ENCODE data around the gene CRB3.

CRB3 gene

DNA sequence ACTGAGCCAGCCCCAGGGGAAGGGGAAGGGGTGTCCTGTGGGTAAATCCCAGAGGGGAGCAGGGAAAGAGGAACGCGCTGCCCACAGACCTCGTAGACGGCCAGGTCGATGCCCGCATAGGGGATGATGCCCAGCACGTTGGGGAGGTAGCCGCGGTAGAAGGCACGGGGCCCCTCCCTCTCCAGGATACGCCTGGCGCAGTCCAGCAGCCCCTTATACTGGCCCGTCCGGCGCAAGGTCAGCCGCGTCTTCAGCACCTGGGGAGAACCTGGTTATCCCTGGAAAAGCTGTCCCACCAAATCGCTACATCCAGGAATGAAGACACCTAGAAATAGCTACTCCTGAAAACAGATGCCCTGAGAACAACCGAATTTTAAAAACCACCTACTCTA, 11.9 kb upstream of the CRB3 start:
- Histone ChIP-seq H3K9me2 (replicated peaks; ENCODE audit: insufficient read depth, low read length) (no peaks in the 10 kb centered on the region), H3K9ac (ENCODE audit: low read length) (no peak overlapping the region), H4K20me1 (ENCODE audit: insufficient read depth, low read length) (no peaks in the 10 kb centered on the region), H3K27me3 (replicated peaks; ENCODE audit: insufficient read depth, low read length) (no peaks in the 10 kb centered on the region), H3F3A (ENCODE audit: insufficient read depth, low read length) (no peaks in the 10 kb centered on the region), H3K4me2 (ENCODE audit: low read depth, low read length) (no peak overlapping the region), H3K4me1 (ENCODE audit: low read length) (no peaks in the 10 kb centered on the region), H3K79me2 (ENCODE audit: low read length) (no peaks in the 10 kb centered on the region), H3K27ac (ENCODE audit: low read length) (no peak overlapping the region), H3K36me3 (replicated peaks; ENCODE audit: insufficient read depth, low read length) (0 out of 2 replicates have a peak, but pooled peaks cover 5% of the 10 kb centered on the region), H3K4me3 (ENCODE audit: low read length) (no peak overlapping the region), H3K9me3 (replicated peaks; ENCODE audit: insufficient read depth, low read length) (no peaks in the 10 kb centered on the region), H2AFZ (ENCODE audit: low read length) (no peak overlapping the region)
- no peak for DNase-seq
- no peak for TF ChIP-seq EZH2 (optimal IDR thresholded peaks at IDR 0.05; ENCODE audit: low read depth, low read length)
- TF ChIP-seq EZH2phosphoT487 (IDR thresholded peaks at IDR 0.05; ENCODE audit: low read length): no peak
- no peak for TF ChIP-seq CTCF (IDR thresholded peaks at IDR 0.05; ENCODE audit: low read length)

DNA sequence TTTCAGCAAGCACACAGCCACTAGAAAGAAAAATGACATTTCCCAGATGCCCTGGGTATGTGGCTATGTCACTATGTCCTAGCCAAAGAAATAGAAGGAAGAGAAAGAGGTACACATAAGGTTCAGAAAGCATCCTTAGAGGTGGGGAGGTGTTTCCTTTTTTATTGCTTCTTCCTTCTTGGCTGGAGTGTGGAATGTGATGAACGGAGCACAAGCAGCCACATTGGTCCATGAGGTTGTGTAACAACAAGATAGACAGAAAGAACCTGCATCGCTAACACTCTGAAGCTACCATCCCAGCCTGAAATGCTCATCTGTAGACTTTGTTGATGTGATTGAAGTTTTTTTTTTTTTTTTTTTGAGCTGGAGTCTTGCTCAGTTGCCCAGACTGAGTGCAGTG, 11.2 kb upstream of the CRB3 start:
- H3K36me3 ChIP-seq (replicated peaks; ENCODE audit: insufficient read depth, low read length): 0 out of 2 replicates have a peak, but pooled peaks cover 5% of the 10 kb centered on the region
- H3K9me2 ChIP-seq (replicated peaks; ENCODE audit: insufficient read depth, low read length): no peaks in the 10 kb centered on the region
- no peak overlapping the region for H3K27ac ChIP-seq (ENCODE audit: low read length)
- H3K27me3 ChIP-seq (replicated peaks; ENCODE audit: insufficient read depth, low read length): no peaks in the 10 kb centered on the region
- no peaks in the 10 kb centered on the region for H3F3A ChIP-seq (ENCODE audit: insufficient read depth, low read length)
- no peak overlapping the region for H2AFZ ChIP-seq (ENCODE audit: low read length)
- H4K20me1 ChIP-seq (ENCODE audit: insufficient read depth, low read length): no peaks in the 10 kb centered on the region
- no peaks in the 10 kb centered on the region for H3K4me1 ChIP-seq (ENCODE audit: low read length)
- no peak overlapping the region for H3K4me2 ChIP-seq (ENCODE audit: low read depth, low read length)
- no peak for TF ChIP-seq CTCF (IDR thresholded peaks at IDR 0.05; ENCODE audit: low read length)
- TF ChIP-seq EZH2phosphoT487 (IDR thresholded peaks at IDR 0.05; ENCODE audit: low read length): no peak
- TF ChIP-seq EZH2 (optimal IDR thresholded peaks at IDR 0.05; ENCODE audit: low read depth, low read length): no peak
- no peaks in the 10 kb centered on the region for H3K79me2 ChIP-seq (ENCODE audit: low read length)
- no peaks in the 10 kb centered on the region for H3K9me3 ChIP-seq (replicated peaks; ENCODE audit: insufficient read depth, low read length)
- DNase-seq: no peak
- H3K4me3 ChIP-seq (ENCODE audit: low read length): no peak overlapping the region
- H3K9ac ChIP-seq (ENCODE audit: low read length): no peak overlapping the region

DNA sequence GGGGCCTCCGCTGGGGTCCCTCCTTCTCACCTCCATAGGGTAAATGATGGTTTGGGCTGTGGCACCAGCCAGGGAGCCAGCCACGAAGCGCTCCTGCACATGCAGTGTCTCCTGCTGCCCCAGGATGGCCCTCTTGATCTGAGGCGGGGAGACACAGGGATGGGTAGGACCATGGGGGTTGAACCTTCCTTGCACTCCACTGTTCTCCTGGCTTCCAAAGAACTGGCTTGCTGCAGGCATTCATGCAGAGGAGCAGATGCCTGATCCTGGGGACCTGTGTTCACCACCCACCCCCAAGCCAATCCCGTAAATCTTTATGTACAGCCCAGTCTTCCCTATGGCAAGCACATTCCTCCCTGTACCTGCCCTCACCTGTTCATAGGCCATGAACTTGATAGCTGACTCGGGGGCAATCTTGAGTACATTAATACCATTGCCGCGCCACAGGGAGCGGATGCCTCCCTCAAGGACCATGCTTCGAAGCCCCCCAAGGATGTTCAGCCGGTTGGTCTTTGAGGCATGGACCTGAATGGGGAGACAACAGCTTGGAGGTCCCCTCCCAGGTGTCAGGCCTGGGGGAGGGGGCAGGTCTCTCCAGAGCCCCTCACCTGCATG, 10.0 kb upstream of the CRB3 start:
- Histone ChIP-seq H3K79me2 (ENCODE audit: low read length) (no peaks in the 10 kb centered on the region), H2AFZ (ENCODE audit: low read length) (no peak overlapping the region), H3K9me2 (replicated peaks; ENCODE audit: insufficient read depth, low read length) (no peaks in the 10 kb centered on the region), H3K4me3 (ENCODE audit: low read length) (no peak overlapping the region), H3K9ac (ENCODE audit: low read length) (no peak overlapping the region), H3K27me3 (replicated peaks; ENCODE audit: insufficient read depth, low read length) (no peaks in the 10 kb centered on the region), H3K4me2 (ENCODE audit: low read depth, low read length) (no peak overlapping the region), H3F3A (ENCODE audit: insufficient read depth, low read length) (no peaks in the 10 kb centered on the region), H3K4me1 (ENCODE audit: low read length) (peaks cover 7% of the 10 kb centered on the region; the same call in 1 of the 2 replicates), H3K9me3 (replicated peaks; ENCODE audit: insufficient read depth, low read length) (no peaks in the 10 kb centered on the region), H4K20me1 (ENCODE audit: insufficient read depth, low read length) (no peaks in the 10 kb centered on the region), H3K36me3 (replicated peaks; ENCODE audit: insufficient read depth, low read length) (0 out of 2 replicates have a peak, but pooled peaks cover 5% of the 10 kb centered on the region), H3K27ac (ENCODE audit: low read length) (no peak overlapping the region)
- DNase-seq: no peak
- TF ChIP-seq EZH2phosphoT487 (IDR thresholded peaks at IDR 0.05; ENCODE audit: low read length) (no peak), CTCF (IDR thresholded peaks at IDR 0.05; ENCODE audit: low read length) (no peak), EZH2 (optimal IDR thresholded peaks at IDR 0.05; ENCODE audit: low read depth, low read length) (no peak)

Data from MM.1S (cell line).